HCT116 (cell line): ENCODE results near the gene APLF. TPM values are rescaled to one million over a fixed set of nuclear protein-coding genes. Genes with fewer than 3 reads are reported as not detected.

Experiments
- ATAC-seq: fragments of 200-7000 bp; cut with Tn5 transposase; 2 replicates; pipeline ENCODE4 v1.9.1; 2020; ENCODE audit warnings: mild to moderate bottlenecking, moderate library complexity
- BruUV-seq: library from RNA; stranded (reverse); fragments of 400-500 nt; replicated peaks from 2 replicates; lab custom pipeline; 2021; lab: Mats Ljungman, UMichigan
- CTCF ChIA-PET: fragments of 300-600 bp; sonication (Branson Sonifier 250); formaldehyde crosslinking; loops from one replicate; lab custom pipeline; 2021; ENCODE audit warnings: antibody characterized with exemption; lab: Charles Lee
- POLR2A ChIA-PET: fragments of 300-600, 350-600 bp; sonication (Branson Sonifier 250); formaldehyde crosslinking; loops from one replicate; lab custom pipeline; 2021; ENCODE audit warnings: antibody characterized with exemption; lab: Charles Lee
- RAD21 ChIA-PET, 2 experiments: fragments of 300-600 bp; sonication (Branson Sonifier 250); formaldehyde crosslinking; loops; one replicate each; lab custom pipeline; 2023; ENCODE audit warnings: low total read pairs in 2 of 2; ENCODE audit not compliant: uncharacterized antibody in 2 of 2, unreplicated experiment in 2 of 2, low non-redundant PET in 1 of 2; lab: Charles Lee
- DNase-seq: peaks from one replicate; pipeline ENCODE4 v3.0.0-alpha.2; 2010; ENCODE audit warnings: low read depth, low spot score
- H2AFZ ChIP-seq: fragments of 200-600 bp; shearing (Covaris generic), sonication (generic); 2 replicates; pipeline ENCODE4 v1.6.1; 2017; ENCODE audit warnings: low read depth, mixed run types, mixed read lengths, antibody characterized with exemption, low read length; ENCODE audit not compliant: poor library complexity, severe bottlenecking
- H3K27ac ChIP-seq: 2 replicates; pipeline ENCODE4 v1.5.1; 2012; ENCODE audit warnings: low read depth, low read length
- H3K27me3 ChIP-seq: fragments of 200-600 bp; sonication (generic); 2 replicates; pipeline ENCODE4 v1.6.1; 2016; ENCODE audit warnings: mixed run types, low read length, mixed read lengths; ENCODE audit not compliant: insufficient read depth
- H3K36me3 ChIP-seq, 2 experiments: fragments of 200-500 bp in 1 of 2; fragments of 200-600 bp in 1 of 2; sonication (Bioruptor generic) in 1 of 2; sonication (generic) in 1 of 2; 2 replicates each; pipeline versions ENCODE4 v1.5.1 to v1.6.1; 2014 to 2016; ENCODE audit warnings: low read length in 2 of 2, inconsistent platforms in 1 of 2, mixed read lengths in 1 of 2, mixed run types in 1 of 2; ENCODE audit not compliant: insufficient read depth in 2 of 2, control insufficient read depth in 1 of 2
- H3K4me1 ChIP-seq, 2 experiments: fragments of 200-600 bp in 1 of 2; sonication (generic) in 1 of 2; 2 replicates each; pipeline versions ENCODE4 v1.5.1 to v1.6.1; 2012 to 2017; ENCODE audit warnings: low read length in 2 of 2, inconsistent platforms in 1 of 2, mild to moderate bottlenecking in 1 of 2, mixed read lengths in 1 of 2, mixed run types in 1 of 2, moderate library complexity in 1 of 2; ENCODE audit not compliant: insufficient read depth in 2 of 2, control insufficient read depth in 1 of 2
- H3K4me2 ChIP-seq: fragments of 200-600 bp; sonication (generic); 2 replicates; pipeline ENCODE4 v1.6.1; 2017; ENCODE audit warnings: mixed run types, low read length, mixed read lengths
- H3K4me3 ChIP-seq, 2 experiments: fragments of 200-600 bp in 1 of 2; sonication (generic) in 1 of 2; replicated peaks in 1 of 2; 2 replicates each; pipeline ENCODE4 v1.5.1; 2011 to 2016; ENCODE audit warnings: low read length in 2 of 2, control low read depth in 1 of 2, low read depth in 1 of 2, mild to moderate bottlenecking in 1 of 2, mixed read lengths in 1 of 2, mixed run types in 1 of 2
- H3K79me2 ChIP-seq: fragments of 200-600 bp; sonication (generic); 2 replicates; pipeline ENCODE4 v1.6.1; 2017; ENCODE audit warnings: mild to moderate bottlenecking, mixed run types, low read length, moderate library complexity, mixed read lengths; ENCODE audit not compliant: insufficient read depth
- H3K9ac ChIP-seq: fragments of 200-600 bp; sonication (generic); 2 replicates; pipeline ENCODE4 v1.6.1; 2016; ENCODE audit warnings: low read length, mixed read lengths
- H3K9me2 ChIP-seq: fragments of 200-600 bp; sonication (generic), shearing (Covaris generic); 2 replicates; pipeline ENCODE4 v1.6.1; 2017; ENCODE audit warnings: mixed run types, mild to moderate bottlenecking, moderate library complexity; ENCODE audit not compliant: insufficient read depth
- H3K9me3 ChIP-seq, 2 experiments: fragments of 200-500 bp in 1 of 2; fragments of 200-600 bp in 1 of 2; sonication (Bioruptor generic) in 1 of 2; sonication (generic) in 1 of 2; 2 replicates each; pipeline ENCODE4 v1.6.1; 2014 to 2017; ENCODE audit warnings: low read length in 2 of 2, mixed read lengths in 2 of 2, inconsistent platforms in 1 of 2, low read depth in 1 of 2, mild to moderate bottlenecking in 1 of 2, mixed run types in 1 of 2, moderate library complexity in 1 of 2; ENCODE audit not compliant: control insufficient read depth in 1 of 2, insufficient read depth in 1 of 2
- H4K20me1 ChIP-seq: fragments of 200-600 bp; sonication (generic), shearing (Covaris generic); 2 replicates; pipeline ENCODE4 v1.6.1; 2017; ENCODE audit warnings: mixed run types, mild to moderate bottlenecking, moderate library complexity; ENCODE audit not compliant: insufficient read depth
- ATF3 ChIP-seq: IDR thresholded peaks from 2 replicates; pipeline ENCODE4 v1.6.1; 2012
- CEBPB ChIP-seq: IDR thresholded peaks from 2 replicates; pipeline ENCODE4 v1.6.1; 2012; ENCODE audit warnings: low read depth
- EGR1 ChIP-seq: IDR thresholded peaks from 2 replicates; pipeline ENCODE4 v1.6.1; 2012; ENCODE audit warnings: low read depth
- EZH2phosphoT487 ChIP-seq: fragments of 200-600 bp; IDR thresholded peaks from 2 replicates; pipeline ENCODE4 v1.6.1; 2018; ENCODE audit warnings: antibody characterized with exemption, borderline replicate concordance
- MAX ChIP-seq: IDR thresholded peaks from 2 replicates; pipeline ENCODE4 v1.6.1; 2012
- RAD21 ChIP-seq: IDR thresholded peaks from 2 replicates; pipeline ENCODE4 v1.6.1; 2012; ENCODE audit warnings: low read depth, mild to moderate bottlenecking
- REST ChIP-seq: IDR thresholded peaks from 2 replicates; pipeline ENCODE4 v1.6.1; 2012; ENCODE audit warnings: low read depth
- SIN3A ChIP-seq: IDR thresholded peaks from 2 replicates; pipeline ENCODE4 v1.6.1; 2012; ENCODE audit warnings: low read depth
- SP1 ChIP-seq: IDR thresholded peaks from 2 replicates; pipeline ENCODE4 v1.6.1; 2012; ENCODE audit warnings: low read depth
- TCF7L2 ChIP-seq: IDR thresholded peaks from 2 replicates; pipeline ENCODE4 v1.7.0; 2011; ENCODE audit warnings: borderline replicate concordance, inconsistent platforms; ENCODE audit not compliant: insufficient read depth, insufficient read length; ENCODE audit errors: extremely low read depth
- YY1 ChIP-seq: IDR thresholded peaks from 2 replicates; pipeline ENCODE4 v1.6.1; 2011; ENCODE audit warnings: low read length, low read depth, moderate library complexity, mild to moderate bottlenecking; ENCODE audit not compliant: insufficient replicate concordance; ENCODE audit errors: extremely low read depth
- ZBTB33 ChIP-seq: IDR thresholded peaks from 2 replicates; pipeline ENCODE4 v1.6.1; 2011; ENCODE audit warnings: mild to moderate bottlenecking, low read length, moderate library complexity; ENCODE audit not compliant: insufficient replicate concordance; ENCODE audit errors: extremely low read depth
- ZFX ChIP-seq: fragments of 450-650 bp; IDR thresholded peaks from 2 replicates; pipeline ENCODE4 v1.6.1; 2017
- ZNF274 ChIP-seq: fragments of 200-500 bp; sonication (Bioruptor generic); IDR thresholded peaks from 2 replicates; pipeline ENCODE4 v1.6.1; 2014; ENCODE audit warnings: mild to moderate bottlenecking, low read depth, low read length, inconsistent platforms
- intact Hi-C: fragments of 100-400 bp; cut with micrococcal nuclease; formaldehyde crosslinking; loops from 2 replicates; pipeline ENCODE4 v1.10.0; 2022
- total RNA-seq: library from RNA; stranded (reverse); gene quantifications from one replicate; pipeline ENCODE4 v1.2.1, GENCODE V29; 2021; ENCODE audit not compliant: unreplicated experiment

APLF gene
- total RNA-seq, 1 experiment from 2014 or later, result 1.6 TPM

- H3K27me3 ChIP-seq, result no peaks in the 10 kb centered on the region
- ATAC-seq, result no peak
- H3K27ac ChIP-seq, result no peak overlapping the region
- intact Hi-C loops, result no loop called here
- no peak overlapping the region for H3K4me2 ChIP-seq
- H3K4me3 ChIP-seq, result no peak overlapping the region
- TF ChIP-seq SIN3A, result no peak
- no peak for TF ChIP-seq SP1
- TF ChIP-seq TCF7L2, result no peak
- no peak for TF ChIP-seq ZFX
- no peak for TF ChIP-seq REST
- TF ChIP-seq ATF3, result no peak
- TF ChIP-seq EZH2phosphoT487, result no peak
- TF ChIP-seq RAD21, result no peak
- TF ChIP-seq MAX, result no peak
- no peak for TF ChIP-seq CEBPB
- no peak for TF ChIP-seq ZNF274
- TF ChIP-seq ZBTB33, result no peak
- no peak for TF ChIP-seq EGR1
- no peak for TF ChIP-seq YY1
- H3K9me2 ChIP-seq, result 0 out of 2 replicates have a peak, but pooled peaks cover 4% of the 10 kb centered on the region
- no peaks in the 10 kb centered on the region for H3K79me2 ChIP-seq
- RAD21 ChIA-PET, result no interaction called here
- no peak overlapping the region for H3K9ac ChIP-seq
- DNase-seq, result no peak
- no peaks in the 10 kb centered on the region for H4K20me1 ChIP-seq
- POLR2A ChIA-PET, result no interaction called here
- H3K36me3 ChIP-seq, result no peaks in the 10 kb centered on the region
- CTCF ChIA-PET, result no interaction called here
- no peaks in the 10 kb centered on the region for H3K4me1 ChIP-seq
- no peaks in the 10 kb centered on the region for H3K9me3 ChIP-seq
- no peak overlapping the region for H2AFZ ChIP-seq
- no TSS peak for BruUV-seq
Measured at GRCh38 chr2:68537809-68538208, 70.4 kb downstream of the APLF start.
